Endothelial cell of hepatic sinusoid (primary cell): ENCODE data around the gene HACE1.

ENCODE experiments used
- in situ Hi-C: cut with HindIII; loops from 2 replicates; pipeline ENCODE4 v1.10.0; 2017; ENCODE audit warnings: low sequenced_read_pairs

HACE1 gene

GRCh38 chr6:104692008-104692407, 167.7 kb downstream of the HACE1 start:
- in situ Hi-C loops, result no loop called here

- in situ Hi-C loops, result no loop called here
Observed at GRCh38 chr6:104689551-104690205, 170.0 kb downstream of the HACE1 start.

GRCh38 chr6:104688283-104688969, 171.3 kb downstream of the HACE1 start:
- in situ Hi-C loops, result no loop called here

- in situ Hi-C loops, result no loop called here
Observed at GRCh38 chr6:104686550-104687175, 173.1 kb downstream of the HACE1 start.

GRCh38 chr6:104685871-104686549, 173.7 kb downstream of the HACE1 start:
- in situ Hi-C loops, result no loop called here

- in situ Hi-C loops, result no loop called here
Observed at GRCh38 chr6:104684911-104685415, 174.8 kb downstream of the HACE1 start.

- in situ Hi-C loops, result no loop called here
Observed at GRCh38 chr6:104683809-104684208, 175.9 kb downstream of the HACE1 start.

GRCh38 chr6:104682722-104683643, 176.7 kb downstream of the HACE1 start:
- in situ Hi-C loops, result no loop called here

GRCh38 chr6:104680539-104680938, 179.2 kb downstream of the HACE1 start:
- in situ Hi-C loops, result no loop called here

GRCh38 chr6:104679971-104680370, 179.7 kb downstream of the HACE1 start:
- in situ Hi-C loops, result no loop called here
